Peyer's patch (tissue), 4 donors: ENCODE measurements around the gene ARHGAP26.
"Not testable (repeated sequence)": the region's sequence is repeated elsewhere in the genome, so short reads cannot be mapped to it uniquely, and the experiment has no call there.

Experiments used
- CTCF ChIP-seq, 6 experiments: fragments of 450-650 bp in 4 of 6; fragments of 200-600 bp in 2 of 6; sonication (generic) in 1 of 6; IDR thresholded peaks; one replicate each; pipeline ENCODE4 v1.5.1; 2017 to 2019; ENCODE audit warnings: antibody characterized with exemption in 6 of 6, mild to moderate bottlenecking in 3 of 6, moderate library complexity in 1 of 6
- POLR2A ChIP-seq, 2 donors: fragments of 450-650 bp; IDR thresholded peaks; one replicate each; pipeline ENCODE4 v1.5.1; 2017; ENCODE audit warnings: antibody characterized with exemption in 2 of 2, mild to moderate bottlenecking in 2 of 2, moderate library complexity in 2 of 2

GRCh38 chr5:143000551-143000950 is 230.4 kb downstream of the ARHGAP26 start:
- TF ChIP-seq CTCF, POLR2A (IDR thresholded peaks at IDR 0.05): not testable (repeated sequence)
